GM23338 (cell line): ENCODE measurements around the gene ZBTB7C. TPM values are rescaled to one million over a fixed set of nuclear protein-coding genes. Genes with fewer than 3 reads are reported as not detected.

Source experiments
- ATAC-seq: fragments of 200-7000 bp; cut with Tn5 transposase; 3 replicates; pipeline ENCODE4 v1.9.1; 2020
- DNase-seq: peaks from one replicate; pipeline ENCODE4 v3.0.0-alpha.2; 2015; ENCODE audit warnings: low spot score
- H2AFZ ChIP-seq: fragments of 200-600 bp; sonication (generic); 2 replicates; pipeline ENCODE4 v1.8.0; 2016; ENCODE audit warnings: antibody characterized with exemption, mild to moderate bottlenecking, moderate library complexity
- H3F3A ChIP-seq: fragments of 200-600 bp; sonication (generic); replicated peaks from 2 replicates; pipeline ENCODE4 v1.8.0; 2017; ENCODE audit warnings: antibody characterized with exemption, mixed run types, low read depth
- H3K27ac ChIP-seq: fragments of 200-600 bp; sonication (generic); 2 replicates; pipeline ENCODE4 v1.6.1; 2016; ENCODE audit warnings: low read depth
- H3K27me3 ChIP-seq: fragments of 200-600 bp; sonication (generic); 2 replicates; pipeline ENCODE4 v1.8.0; 2016; ENCODE audit warnings: mild to moderate bottlenecking, mixed run types, moderate library complexity; ENCODE audit not compliant: insufficient read depth
- H3K36me3 ChIP-seq: fragments of 200-600 bp; sonication (generic); 2 replicates; pipeline ENCODE4 v1.8.0; 2016; ENCODE audit warnings: mild to moderate bottlenecking; ENCODE audit not compliant: insufficient read depth
- H3K4me1 ChIP-seq: fragments of 200-600 bp; sonication (generic); 2 replicates; pipeline ENCODE4 v1.8.0; 2016; ENCODE audit warnings: mild to moderate bottlenecking, moderate library complexity; ENCODE audit not compliant: insufficient read depth
- H3K4me2 ChIP-seq: fragments of 200-600 bp; sonication (generic); 2 replicates; pipeline ENCODE4 v1.7.1; 2017; ENCODE audit warnings: mixed run types
- H3K4me3 ChIP-seq: fragments of 200-600 bp; sonication (generic); 2 replicates; pipeline ENCODE4 v1.6.1; 2016; ENCODE audit warnings: mixed run types
- H3K79me2 ChIP-seq: fragments of 200-600 bp; sonication (generic); replicated peaks from 2 replicates; pipeline ENCODE4 v1.8.0; 2017; ENCODE audit warnings: mild to moderate bottlenecking; ENCODE audit not compliant: insufficient read depth
- H3K9me2 ChIP-seq: fragments of 200-600 bp; sonication (generic); 2 replicates; pipeline ENCODE4 v1.8.0; 2017; ENCODE audit not compliant: insufficient read depth
- H4K20me1 ChIP-seq: fragments of 200-600 bp; sonication (generic); replicated peaks from 2 replicates; pipeline ENCODE4 v1.8.0; 2017; ENCODE audit warnings: mild to moderate bottlenecking; ENCODE audit not compliant: insufficient read depth
- H3K27ac Mint-ChIP-seq: 2 replicates; pipeline ENCODE4 v1.8.0; 2020; ENCODE audit warnings: inconsistent platforms, mild to moderate bottlenecking, moderate library complexity, mixed read lengths
- H3K27me3 Mint-ChIP-seq: 3 replicates; pipeline ENCODE4 v1.8.0; 2022; ENCODE audit warnings: low read depth, mild to moderate bottlenecking, moderate library complexity, mixed read lengths, inconsistent platforms; ENCODE audit not compliant: insufficient read depth, poor library complexity
- H3K36me3 Mint-ChIP-seq: 3 replicates; pipeline ENCODE4 v1.8.0; 2021; ENCODE audit warnings: low read depth, mild to moderate bottlenecking, inconsistent platforms, moderate library complexity, mixed read lengths
- H3K4me1 Mint-ChIP-seq: 3 replicates; pipeline ENCODE4 v1.8.0; 2020; ENCODE audit warnings: mild to moderate bottlenecking, inconsistent platforms, mixed read lengths
- H3K4me3 Mint-ChIP-seq: 3 replicates; pipeline ENCODE4 v1.8.0; 2021; ENCODE audit warnings: moderate library complexity, mild to moderate bottlenecking, inconsistent platforms, mixed read lengths
- H3K9me3 Mint-ChIP-seq: 3 replicates; pipeline ENCODE4 v1.8.0; 2020; ENCODE audit warnings: moderate library complexity, mild to moderate bottlenecking, inconsistent platforms, mixed read lengths
- CREB1 ChIP-seq: fragments of 250-450 bp; sonication (Bioruptor Pico); IDR thresholded peaks from 2 replicates; pipeline ENCODE4 v1.5.0; 2020; ENCODE audit warnings: low read depth, mild to moderate bottlenecking, moderate library complexity
- EZH2 ChIP-seq: fragments of 200-600 bp; sonication (generic); IDR thresholded peaks from one replicate; pipeline ENCODE4 v1.8.0; 2017; ENCODE audit warnings: antibody characterized with exemption, mild to moderate bottlenecking, low read depth; ENCODE audit not compliant: unreplicated experiment
- EZH2phosphoT487 ChIP-seq: fragments of 200-600 bp; sonication (generic); IDR thresholded peaks from one replicate; pipeline ENCODE4 v1.8.1; 2018; ENCODE audit warnings: antibody characterized with exemption; ENCODE audit not compliant: unreplicated experiment
- JUNB ChIP-seq: IDR thresholded peaks from one replicate; pipeline ENCODE4 v1.6.1; 2016; ENCODE audit warnings: antibody characterized with exemption; ENCODE audit not compliant: unreplicated experiment
- NANOG ChIP-seq: IDR thresholded peaks from 2 replicates; pipeline ENCODE4 v1.6.1; 2016; ENCODE audit warnings: antibody characterized with exemption, borderline replicate concordance
- POLR2AphosphoS5 ChIP-seq: IDR thresholded peaks from 2 replicates; pipeline ENCODE4 v1.6.1; 2016; ENCODE audit warnings: antibody characterized with exemption, low read depth
- STAT1 ChIP-seq: IDR thresholded peaks from one replicate; pipeline ENCODE4 v1.6.1; 2016; ENCODE audit warnings: antibody characterized with exemption; ENCODE audit not compliant: unreplicated experiment
- ZNF114 ChIP-seq: fragments of 250-450 bp; sonication (Bioruptor Pico); IDR thresholded peaks from 2 replicates; pipeline ENCODE4 v1.5.0; 2020; ENCODE audit warnings: mild to moderate bottlenecking, moderate library complexity
- polyA plus RNA-seq: library from polyadenylated mRNA; unstranded; fragments of >200 nt; fragmentation: Nextera tagmentation; extraction: Ambion mirVana; gene quantifications from 2 replicates; pipeline ENCODE4 v1.2.1, GENCODE V29; 2016
- total RNA-seq: library from RNA; depleted of rRNA; stranded (reverse); fragments of >200 nt; shearing (Covaris generic); gene quantifications from 2 replicates; pipeline ENCODE4 v1.2.3, GENCODE V29; 2014
- TF ChIP-seq, protein P1 (sequence below): fragments of 250-450 bp; sonication (Bioruptor Pico); IDR thresholded peaks from 2 replicates; pipeline ENCODE4 v1.5.0; 2020; ENCODE audit warnings: mild to moderate bottlenecking, moderate library complexity
- TF ChIP-seq, protein P2 (sequence below): IDR thresholded peaks from one replicate; pipeline ENCODE4 v1.6.1; 2018; ENCODE audit warnings: antibody characterized with exemption; ENCODE audit not compliant: unreplicated experiment
- TF ChIP-seq, protein P3 (sequence below): IDR thresholded peaks from 2 replicates; pipeline ENCODE4 v1.6.1; 2016; ENCODE audit warnings: antibody characterized with exemption

The ZBTB7C gene
- total and polyA plus RNA-seq, 2 experiments from 2014 or later: 0.03 to 0.14 TPM

DNA sequence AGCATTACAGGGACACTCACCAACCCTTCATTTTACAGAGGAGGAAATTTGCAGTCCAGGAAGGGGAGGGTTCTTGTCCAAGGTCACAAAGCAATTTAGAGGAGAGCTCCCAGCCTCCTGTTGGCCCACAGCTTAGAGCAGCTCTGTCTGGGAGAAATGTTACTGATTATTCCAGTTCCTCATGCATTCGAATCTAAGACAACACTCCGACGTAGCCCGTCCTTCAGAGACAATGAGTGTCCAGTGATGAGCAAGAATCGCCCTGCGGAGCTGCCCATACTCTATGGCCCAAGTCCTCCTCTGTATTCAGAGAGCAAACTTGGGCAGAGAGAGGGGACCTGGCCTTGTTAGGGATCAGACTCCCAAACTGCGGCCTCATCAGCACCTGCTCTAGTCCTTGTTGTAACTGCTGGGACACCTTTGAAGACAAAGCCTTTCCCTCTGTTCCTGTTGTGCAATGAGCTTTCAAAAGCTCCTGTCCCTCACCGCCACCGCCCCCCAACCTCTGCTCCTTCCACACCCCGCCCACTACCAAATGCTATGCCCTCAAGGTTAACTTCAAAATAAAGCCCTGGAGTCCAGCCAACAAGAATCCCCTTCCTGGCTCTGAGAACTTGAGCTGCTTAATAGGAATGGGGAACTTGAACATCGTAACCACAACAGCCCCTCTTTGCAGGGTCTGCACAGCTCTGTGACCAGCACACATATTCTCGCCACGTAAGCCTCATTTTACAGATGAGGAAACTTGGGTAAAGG is 243.9 kb downstream of the ZBTB7C start:
- Histone ChIP-seq H3K79me2 (no peaks in the 10 kb centered on the region), H3K36me3 (no peaks in the 10 kb centered on the region), H3K27me3 (peaks cover 12% of the 10 kb centered on the region), H3K9me2 (no peaks in the 10 kb centered on the region), H3K4me3 (no peak overlapping the region), H3K27ac (no peak overlapping the region), H3F3A (no peaks in the 10 kb centered on the region), H3K4me2 (no peak overlapping the region), H4K20me1 (no peaks in the 10 kb centered on the region), H3K4me1 (peaks cover 18% of the 10 kb centered on the region), H2AFZ (no peak overlapping the region; the same call in 1 of the 2 replicates)
- TF ChIP-seq, protein P1, sequence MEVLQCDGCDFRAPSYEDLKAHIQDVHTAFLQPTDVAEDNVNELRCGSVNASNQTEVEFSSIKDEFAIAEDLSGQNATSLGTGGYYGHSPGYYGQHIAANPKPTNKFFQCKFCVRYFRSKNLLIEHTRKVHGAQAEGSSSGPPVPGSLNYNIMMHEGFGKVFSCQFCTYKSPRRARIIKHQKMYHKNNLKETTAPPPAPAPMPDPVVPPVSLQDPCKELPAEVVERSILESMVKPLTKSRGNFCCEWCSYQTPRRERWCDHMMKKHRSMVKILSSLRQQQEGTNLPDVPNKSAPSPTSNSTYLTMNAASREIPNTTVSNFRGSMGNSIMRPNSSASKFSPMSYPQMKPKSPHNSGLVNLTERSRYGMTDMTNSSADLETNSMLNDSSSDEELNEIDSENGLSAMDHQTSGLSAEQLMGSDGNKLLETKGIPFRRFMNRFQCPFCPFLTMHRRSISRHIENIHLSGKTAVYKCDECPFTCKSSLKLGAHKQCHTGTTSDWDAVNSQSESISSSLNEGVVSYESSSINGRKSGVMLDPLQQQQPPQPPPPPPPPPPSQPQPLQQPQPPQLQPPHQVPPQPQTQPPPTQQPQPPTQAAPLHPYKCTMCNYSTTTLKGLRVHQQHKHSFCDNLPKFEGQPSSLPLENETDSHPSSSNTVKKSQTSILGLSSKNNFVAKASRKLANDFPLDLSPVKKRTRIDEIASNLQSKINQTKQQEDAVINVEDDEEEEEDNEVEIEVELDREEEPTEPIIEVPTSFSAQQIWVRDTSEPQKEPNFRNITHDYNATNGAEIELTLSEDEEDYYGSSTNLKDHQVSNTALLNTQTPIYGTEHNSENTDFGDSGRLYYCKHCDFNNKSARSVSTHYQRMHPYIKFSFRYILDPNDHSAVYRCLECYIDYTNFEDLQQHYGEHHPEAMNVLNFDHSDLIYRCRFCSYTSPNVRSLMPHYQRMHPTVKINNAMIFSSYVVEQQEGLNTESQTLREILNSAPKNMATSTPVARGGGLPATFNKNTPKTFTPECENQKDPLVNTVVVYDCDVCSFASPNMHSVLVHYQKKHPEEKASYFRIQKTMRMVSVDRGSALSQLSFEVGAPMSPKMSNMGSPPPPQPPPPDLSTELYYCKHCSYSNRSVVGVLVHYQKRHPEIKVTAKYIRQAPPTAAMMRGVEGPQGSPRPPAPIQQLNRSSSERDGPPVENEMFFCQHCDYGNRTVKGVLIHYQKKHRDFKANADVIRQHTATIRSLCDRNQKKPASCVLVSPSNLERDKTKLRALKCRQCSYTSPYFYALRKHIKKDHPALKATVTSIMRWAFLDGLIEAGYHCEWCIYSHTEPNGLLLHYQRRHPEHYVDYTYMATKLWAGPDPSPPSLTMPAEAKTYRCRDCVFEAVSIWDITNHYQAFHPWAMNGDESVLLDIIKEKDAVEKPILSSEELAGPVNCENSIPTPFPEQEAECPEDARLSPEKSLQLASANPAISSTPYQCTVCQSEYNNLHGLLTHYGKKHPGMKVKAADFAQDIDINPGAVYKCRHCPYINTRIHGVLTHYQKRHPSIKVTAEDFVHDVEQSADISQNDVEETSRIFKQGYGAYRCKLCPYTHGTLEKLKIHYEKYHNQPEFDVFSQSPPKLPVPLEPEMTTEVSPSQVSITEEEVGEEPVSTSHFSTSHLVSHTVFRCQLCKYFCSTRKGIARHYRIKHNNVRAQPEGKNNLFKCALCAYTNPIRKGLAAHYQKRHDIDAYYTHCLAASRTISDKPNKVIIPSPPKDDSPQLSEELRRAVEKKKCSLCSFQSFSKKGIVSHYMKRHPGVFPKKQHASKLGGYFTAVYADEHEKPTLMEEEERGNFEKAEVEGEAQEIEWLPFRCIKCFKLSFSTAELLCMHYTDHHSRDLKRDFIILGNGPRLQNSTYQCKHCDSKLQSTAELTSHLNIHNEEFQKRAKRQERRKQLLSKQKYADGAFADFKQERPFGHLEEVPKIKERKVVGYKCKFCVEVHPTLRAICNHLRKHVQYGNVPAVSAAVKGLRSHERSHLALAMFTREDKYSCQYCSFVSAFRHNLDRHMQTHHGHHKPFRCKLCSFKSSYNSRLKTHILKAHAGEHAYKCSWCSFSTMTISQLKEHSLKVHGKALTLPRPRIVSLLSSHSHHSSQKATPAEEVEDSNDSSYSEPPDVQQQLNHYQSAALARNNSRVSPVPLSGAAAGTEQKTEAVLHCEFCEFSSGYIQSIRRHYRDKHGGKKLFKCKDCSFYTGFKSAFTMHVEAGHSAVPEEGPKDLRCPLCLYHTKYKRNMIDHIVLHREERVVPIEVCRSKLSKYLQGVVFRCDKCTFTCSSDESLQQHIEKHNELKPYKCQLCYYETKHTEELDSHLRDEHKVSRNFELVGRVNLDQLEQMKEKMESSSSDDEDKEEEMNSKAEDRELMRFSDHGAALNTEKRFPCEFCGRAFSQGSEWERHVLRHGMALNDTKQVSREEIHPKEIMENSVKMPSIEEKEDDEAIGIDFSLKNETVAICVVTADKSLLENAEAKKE: no peak
- TF ChIP-seq JUNB: no peak
- TF ChIP-seq, protein P2, sequence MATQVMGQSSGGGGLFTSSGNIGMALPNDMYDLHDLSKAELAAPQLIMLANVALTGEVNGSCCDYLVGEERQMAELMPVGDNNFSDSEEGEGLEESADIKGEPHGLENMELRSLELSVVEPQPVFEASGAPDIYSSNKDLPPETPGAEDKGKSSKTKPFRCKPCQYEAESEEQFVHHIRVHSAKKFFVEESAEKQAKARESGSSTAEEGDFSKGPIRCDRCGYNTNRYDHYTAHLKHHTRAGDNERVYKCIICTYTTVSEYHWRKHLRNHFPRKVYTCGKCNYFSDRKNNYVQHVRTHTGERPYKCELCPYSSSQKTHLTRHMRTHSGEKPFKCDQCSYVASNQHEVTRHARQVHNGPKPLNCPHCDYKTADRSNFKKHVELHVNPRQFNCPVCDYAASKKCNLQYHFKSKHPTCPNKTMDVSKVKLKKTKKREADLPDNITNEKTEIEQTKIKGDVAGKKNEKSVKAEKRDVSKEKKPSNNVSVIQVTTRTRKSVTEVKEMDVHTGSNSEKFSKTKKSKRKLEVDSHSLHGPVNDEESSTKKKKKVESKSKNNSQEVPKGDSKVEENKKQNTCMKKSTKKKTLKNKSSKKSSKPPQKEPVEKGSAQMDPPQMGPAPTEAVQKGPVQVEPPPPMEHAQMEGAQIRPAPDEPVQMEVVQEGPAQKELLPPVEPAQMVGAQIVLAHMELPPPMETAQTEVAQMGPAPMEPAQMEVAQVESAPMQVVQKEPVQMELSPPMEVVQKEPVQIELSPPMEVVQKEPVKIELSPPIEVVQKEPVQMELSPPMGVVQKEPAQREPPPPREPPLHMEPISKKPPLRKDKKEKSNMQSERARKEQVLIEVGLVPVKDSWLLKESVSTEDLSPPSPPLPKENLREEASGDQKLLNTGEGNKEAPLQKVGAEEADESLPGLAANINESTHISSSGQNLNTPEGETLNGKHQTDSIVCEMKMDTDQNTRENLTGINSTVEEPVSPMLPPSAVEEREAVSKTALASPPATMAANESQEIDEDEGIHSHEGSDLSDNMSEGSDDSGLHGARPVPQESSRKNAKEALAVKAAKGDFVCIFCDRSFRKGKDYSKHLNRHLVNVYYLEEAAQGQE: no peak
- no peak for TF ChIP-seq EZH2phosphoT487
- TF ChIP-seq, protein P3, sequence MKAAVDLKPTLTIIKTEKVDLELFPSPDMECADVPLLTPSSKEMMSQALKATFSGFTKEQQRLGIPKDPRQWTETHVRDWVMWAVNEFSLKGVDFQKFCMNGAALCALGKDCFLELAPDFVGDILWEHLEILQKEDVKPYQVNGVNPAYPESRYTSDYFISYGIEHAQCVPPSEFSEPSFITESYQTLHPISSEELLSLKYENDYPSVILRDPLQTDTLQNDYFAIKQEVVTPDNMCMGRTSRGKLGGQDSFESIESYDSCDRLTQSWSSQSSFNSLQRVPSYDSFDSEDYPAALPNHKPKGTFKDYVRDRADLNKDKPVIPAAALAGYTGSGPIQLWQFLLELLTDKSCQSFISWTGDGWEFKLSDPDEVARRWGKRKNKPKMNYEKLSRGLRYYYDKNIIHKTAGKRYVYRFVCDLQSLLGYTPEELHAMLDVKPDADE: no peak
- TF ChIP-seq POLR2AphosphoS5: no peak
- TF ChIP-seq STAT1: no peak
- TF ChIP-seq ZNF114 (CRISPR knock-in tag): no peak
- TF ChIP-seq NANOG: no peak
- no peak for TF ChIP-seq CREB1
- TF ChIP-seq EZH2: no peak
- H3K4me1 Mint-ChIP-seq: peaks cover 25% of the 10 kb centered on the region
- no peaks in the 10 kb centered on the region for H3K9me3 Mint-ChIP-seq
- no peak overlapping the region for H3K27ac Mint-ChIP-seq
- H3K4me3 Mint-ChIP-seq: no peak overlapping the region
- DNase-seq (no peak), ATAC-seq (no peak)
- H3K36me3 Mint-ChIP-seq: no peaks in the 10 kb centered on the region
- H3K27me3 Mint-ChIP-seq: peaks cover 7% of the 10 kb centered on the region
